ENCODE measurements around the gene SARDH.
A peak's percentile ranks its signal among the peaks of the same experiment; 100 is the strongest.

SARDH gene

DNA sequence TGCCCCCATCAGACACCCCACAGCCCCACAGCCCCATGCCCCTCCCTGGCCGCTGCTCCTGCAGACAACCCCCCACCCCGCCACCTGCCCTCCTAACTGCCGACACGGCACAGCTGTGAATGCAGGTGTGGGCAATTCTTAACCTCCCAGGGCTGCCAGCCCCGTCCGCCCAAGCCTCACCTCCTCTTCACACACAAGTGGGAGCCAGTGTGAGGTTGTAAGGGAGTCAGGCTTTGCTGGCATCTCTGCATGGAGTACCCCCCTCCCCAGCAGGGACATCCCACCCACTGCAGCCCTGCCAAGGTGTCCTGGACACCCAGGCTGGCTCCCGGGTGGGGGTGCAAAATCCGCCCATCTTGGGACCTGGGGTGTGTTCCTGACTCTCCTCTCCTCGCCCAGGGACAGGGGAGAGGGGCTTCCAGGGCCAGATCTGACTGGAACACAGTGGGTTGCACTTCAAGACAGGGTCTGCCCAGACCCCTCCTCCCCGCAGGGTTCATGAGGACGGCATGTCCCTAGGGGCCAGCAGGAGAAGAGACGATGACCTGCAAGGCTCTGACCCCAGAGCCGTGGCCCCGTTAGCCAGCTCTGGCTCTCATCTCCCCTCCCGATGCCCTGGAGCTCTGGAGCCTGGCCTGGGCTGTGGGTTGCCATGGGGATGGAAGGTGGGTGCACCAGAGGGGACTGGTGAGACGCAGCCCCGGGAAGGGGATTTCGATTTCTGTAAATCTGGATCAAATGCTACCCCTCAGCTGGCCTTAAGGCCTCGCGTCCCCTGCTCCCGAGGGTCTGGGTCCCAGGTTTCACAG lies 34.4 kb downstream of the SARDH start:
- peaks cover 33% of the 10 kb centered on the region for H3K4me1 Mint-ChIP-seq
- peaks cover 4% of the 10 kb centered on the region for H3K36me3 Mint-ChIP-seq (ENCODE audit: low read depth)
- H3K4me3 Mint-ChIP-seq = no peak overlapping the region
- TF ChIP-seq, protein P1, sequence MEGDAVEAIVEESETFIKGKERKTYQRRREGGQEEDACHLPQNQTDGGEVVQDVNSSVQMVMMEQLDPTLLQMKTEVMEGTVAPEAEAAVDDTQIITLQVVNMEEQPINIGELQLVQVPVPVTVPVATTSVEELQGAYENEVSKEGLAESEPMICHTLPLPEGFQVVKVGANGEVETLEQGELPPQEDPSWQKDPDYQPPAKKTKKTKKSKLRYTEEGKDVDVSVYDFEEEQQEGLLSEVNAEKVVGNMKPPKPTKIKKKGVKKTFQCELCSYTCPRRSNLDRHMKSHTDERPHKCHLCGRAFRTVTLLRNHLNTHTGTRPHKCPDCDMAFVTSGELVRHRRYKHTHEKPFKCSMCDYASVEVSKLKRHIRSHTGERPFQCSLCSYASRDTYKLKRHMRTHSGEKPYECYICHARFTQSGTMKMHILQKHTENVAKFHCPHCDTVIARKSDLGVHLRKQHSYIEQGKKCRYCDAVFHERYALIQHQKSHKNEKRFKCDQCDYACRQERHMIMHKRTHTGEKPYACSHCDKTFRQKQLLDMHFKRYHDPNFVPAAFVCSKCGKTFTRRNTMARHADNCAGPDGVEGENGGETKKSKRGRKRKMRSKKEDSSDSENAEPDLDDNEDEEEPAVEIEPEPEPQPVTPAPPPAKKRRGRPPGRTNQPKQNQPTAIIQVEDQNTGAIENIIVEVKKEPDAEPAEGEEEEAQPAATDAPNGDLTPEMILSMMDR (IDR thresholded peaks at IDR 0.05; ENCODE audit: unreplicated experiment in 3 of 3) = no peak
- no peak overlapping the region for H3K27ac Mint-ChIP-seq
- no peaks in the 10 kb centered on the region for H3K9me3 Mint-ChIP-seq
- peaks cover 5% of the 10 kb centered on the region for H3K27me3 Mint-ChIP-seq (ENCODE audit: low read depth)

DNA sequence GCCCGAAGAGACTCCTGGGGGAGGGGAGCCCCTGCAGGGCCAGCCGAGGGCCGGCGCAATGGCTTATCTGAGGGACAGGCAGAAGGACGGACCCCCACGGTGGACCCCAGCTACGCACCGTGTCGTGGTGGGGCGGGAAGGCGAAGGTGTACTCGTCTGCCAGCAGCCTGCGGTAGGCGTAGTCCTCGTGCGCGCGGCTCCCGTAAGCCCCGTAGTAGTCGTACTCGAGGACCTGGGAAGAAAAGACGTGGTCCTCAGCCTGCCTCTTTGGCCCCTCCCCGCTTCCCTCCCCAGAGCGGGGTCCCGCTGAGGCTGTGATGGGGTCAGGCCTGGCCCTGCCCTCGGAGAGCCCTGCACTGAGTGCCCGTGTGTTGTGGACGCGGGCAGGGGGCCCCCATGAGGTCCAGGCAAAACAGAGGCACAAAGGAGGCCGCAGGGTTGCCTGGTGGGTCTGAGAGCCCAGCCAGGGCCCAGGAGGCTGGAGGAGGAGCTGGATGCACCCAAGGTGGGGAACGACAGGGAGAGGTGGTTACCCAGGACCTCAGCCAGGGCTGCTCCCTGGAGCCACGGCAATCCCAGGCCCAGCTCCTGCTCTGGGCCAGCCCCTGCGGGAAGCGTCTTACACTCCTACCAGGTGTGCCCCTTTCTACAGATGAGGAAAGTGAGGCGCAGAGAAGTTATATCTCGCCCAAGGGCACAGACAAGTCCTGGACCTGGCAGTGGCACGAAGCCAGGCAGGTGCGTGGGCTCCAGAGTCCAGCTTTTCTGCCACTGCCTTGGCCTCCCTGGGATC lies 35.2 kb downstream of the SARDH start:
- Mint-ChIP-seq H3K36me3 (ENCODE audit: low read depth) (peaks cover 9% of the 10 kb centered on the region), H3K27ac (peak overlapping the region; percentile 31 to 85 (median 48)), H3K4me3 (peak overlapping the region; percentile 66 to 70 (median 66)), H3K4me1 (peaks cover 33% of the 10 kb centered on the region), H3K27me3 (ENCODE audit: low read depth) (peaks cover 5% of the 10 kb centered on the region), H3K9me3 (no peaks in the 10 kb centered on the region)
- TF ChIP-seq, protein P1 (IDR thresholded peaks at IDR 0.05; ENCODE audit: unreplicated experiment in 3 of 3) = no peak

- peak overlapping the region; percentile 48 to 85 (median 54) for H3K27ac Mint-ChIP-seq
- TF ChIP-seq, protein P1 (IDR thresholded peaks at IDR 0.05; ENCODE audit: unreplicated experiment in 3 of 3) = no peak
- peak overlapping the region; percentile 66 to 70 (median 66) for H3K4me3 Mint-ChIP-seq
- no peaks in the 10 kb centered on the region for H3K9me3 Mint-ChIP-seq
- H3K27me3 Mint-ChIP-seq (ENCODE audit: low read depth) = peaks cover 5% of the 10 kb centered on the region
- H3K36me3 Mint-ChIP-seq (ENCODE audit: low read depth) = peaks cover 9% of the 10 kb centered on the region
- H3K4me1 Mint-ChIP-seq = peaks cover 30% of the 10 kb centered on the region
These were observed 36.0 kb downstream of the SARDH start for GRCh38 chr9:133701981-133702797.

- peaks cover 23% of the 10 kb centered on the region for H3K4me1 Mint-ChIP-seq
- H3K27ac Mint-ChIP-seq = peak overlapping the region in 2 of 3 experiments; percentile 26 to 54
- H3K36me3 Mint-ChIP-seq (ENCODE audit: low read depth) = peaks cover 9% of the 10 kb centered on the region
- H3K4me3 Mint-ChIP-seq = peak overlapping the region in 1 of 3 experiments; percentile 23
- H3K27me3 Mint-ChIP-seq (ENCODE audit: low read depth) = peaks cover 5% of the 10 kb centered on the region
- TF ChIP-seq, protein P1 (IDR thresholded peaks at IDR 0.05; ENCODE audit: unreplicated experiment in 3 of 3) = no peak
- no peaks in the 10 kb centered on the region for H3K9me3 Mint-ChIP-seq
These were observed 36.7 kb downstream of the SARDH start for GRCh38 chr9:133701321-133701980.

- Mint-ChIP-seq H3K9me3 (no peaks in the 10 kb centered on the region), H3K4me1 (peaks cover 18% of the 10 kb centered on the region), H3K36me3 (ENCODE audit: low read depth) (peaks cover 9% of the 10 kb centered on the region), H3K27me3 (ENCODE audit: low read depth) (peaks cover 5% of the 10 kb centered on the region), H3K4me3 (peak overlapping the region in 1 of 3 experiments; percentile 58), H3K27ac (peak overlapping the region in 2 of 3 experiments; percentile 35 to 36)
- TF ChIP-seq, protein P1 (IDR thresholded peaks at IDR 0.05; ENCODE audit: unreplicated experiment in 3 of 3) = no peak
These were observed 37.3 kb downstream of the SARDH start for GRCh38 chr9:133700819-133701320.
